GM06990 (cell line): Measurements from ENCODE around the gene VPS37C.

Experiments
- DNase-seq: peaks from one replicate; pipeline ENCODE4 v3.0.0-alpha.2; 2011; ENCODE audit not compliant: insufficient read length; ENCODE audit errors: extremely low read depth
- H3K27me3 ChIP-seq: replicated peaks from 2 replicates; pipeline ENCODE4 v1.6.0; 2011; ENCODE audit warnings: low read length; ENCODE audit not compliant: control insufficient read depth, insufficient read depth
- H3K36me3 ChIP-seq: 2 replicates; pipeline ENCODE4 v1.5.1; 2011; ENCODE audit warnings: low read length; ENCODE audit not compliant: control insufficient read depth, insufficient read depth
- H3K4me3 ChIP-seq: replicated peaks from 2 replicates; pipeline ENCODE4 v1.5.1; 2011; ENCODE audit warnings: low read depth, mild to moderate bottlenecking, control low read depth, low read length
- TF ChIP-seq, protein P1 (sequence below): IDR thresholded peaks from 2 replicates; pipeline ENCODE4 v1.5.1; 2011; ENCODE audit warnings: low read length, control low read depth, mild to moderate bottlenecking, inconsistent platforms; ENCODE audit not compliant: insufficient read depth, poor library complexity, severe bottlenecking

VPS37C gene

DNA sequence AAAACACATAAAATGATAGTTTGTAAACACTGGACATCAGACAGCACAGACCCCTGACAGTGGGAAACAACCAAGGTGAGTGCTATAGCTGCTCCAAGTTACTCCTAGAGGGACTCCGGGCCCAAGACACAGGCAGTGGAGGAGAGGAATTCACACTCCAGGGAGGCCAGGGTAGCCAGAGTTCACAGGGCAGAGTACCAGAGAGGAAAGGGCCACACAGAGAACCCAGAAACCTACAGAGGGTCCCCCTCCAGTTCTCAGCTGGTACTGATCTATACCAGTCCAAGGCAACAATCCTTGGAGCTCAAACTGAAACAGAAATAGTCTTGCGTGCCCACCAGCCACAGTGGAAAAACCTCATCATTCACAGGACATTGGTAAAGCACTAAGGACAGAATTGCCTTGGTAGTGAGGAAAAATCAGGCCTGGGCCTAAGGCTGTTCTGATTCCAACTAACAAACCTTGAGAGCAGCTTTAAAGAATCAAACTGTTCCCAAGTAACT lies 7.6 kb downstream of the VPS37C start:
- peaks cover 2% of the 10 kb centered on the region; the same call in 1 of the 2 replicates for H3K36me3 ChIP-seq
- H3K27me3 ChIP-seq, result no peaks in the 10 kb centered on the region
- DNase-seq, result no peak
- TF ChIP-seq, protein P1, sequence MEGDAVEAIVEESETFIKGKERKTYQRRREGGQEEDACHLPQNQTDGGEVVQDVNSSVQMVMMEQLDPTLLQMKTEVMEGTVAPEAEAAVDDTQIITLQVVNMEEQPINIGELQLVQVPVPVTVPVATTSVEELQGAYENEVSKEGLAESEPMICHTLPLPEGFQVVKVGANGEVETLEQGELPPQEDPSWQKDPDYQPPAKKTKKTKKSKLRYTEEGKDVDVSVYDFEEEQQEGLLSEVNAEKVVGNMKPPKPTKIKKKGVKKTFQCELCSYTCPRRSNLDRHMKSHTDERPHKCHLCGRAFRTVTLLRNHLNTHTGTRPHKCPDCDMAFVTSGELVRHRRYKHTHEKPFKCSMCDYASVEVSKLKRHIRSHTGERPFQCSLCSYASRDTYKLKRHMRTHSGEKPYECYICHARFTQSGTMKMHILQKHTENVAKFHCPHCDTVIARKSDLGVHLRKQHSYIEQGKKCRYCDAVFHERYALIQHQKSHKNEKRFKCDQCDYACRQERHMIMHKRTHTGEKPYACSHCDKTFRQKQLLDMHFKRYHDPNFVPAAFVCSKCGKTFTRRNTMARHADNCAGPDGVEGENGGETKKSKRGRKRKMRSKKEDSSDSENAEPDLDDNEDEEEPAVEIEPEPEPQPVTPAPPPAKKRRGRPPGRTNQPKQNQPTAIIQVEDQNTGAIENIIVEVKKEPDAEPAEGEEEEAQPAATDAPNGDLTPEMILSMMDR, result no peak
- H3K4me3 ChIP-seq, result no peak overlapping the region

DNA sequence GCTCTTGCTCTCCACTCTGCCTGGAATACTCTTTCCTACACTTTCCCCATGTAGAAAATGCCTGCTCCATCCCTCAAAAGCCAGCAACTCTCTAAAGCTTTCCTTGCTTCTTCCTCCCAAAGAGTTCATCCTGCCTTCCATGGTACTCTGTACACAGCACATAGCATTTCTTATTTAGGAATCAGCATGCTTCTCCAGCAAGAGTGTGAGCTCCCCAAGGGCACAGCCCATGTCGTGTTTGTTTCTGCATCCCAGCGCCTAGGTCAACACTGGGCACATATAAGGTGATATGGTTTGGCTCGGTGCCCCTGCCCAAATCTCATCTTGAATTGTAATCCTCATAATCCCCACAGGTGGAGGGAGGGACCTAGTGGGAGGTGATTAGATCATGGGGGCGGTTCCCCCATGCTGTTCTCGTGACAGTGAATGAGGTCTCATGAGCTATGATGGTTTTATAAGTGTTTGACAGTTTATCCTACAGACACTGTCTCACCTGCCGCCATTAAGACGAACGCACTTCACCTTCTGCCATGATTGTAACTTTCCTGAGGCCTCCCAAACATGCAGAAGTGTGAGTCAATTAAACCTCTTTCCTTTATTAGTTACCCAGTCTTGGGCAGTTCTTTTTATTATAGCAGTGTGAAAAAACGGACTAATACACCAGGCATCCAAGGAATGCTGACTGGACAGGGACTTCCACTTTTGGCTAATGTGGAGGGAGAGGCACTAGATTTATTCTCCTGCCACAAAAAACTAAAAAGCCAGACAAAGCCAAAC lies 8.2 kb downstream of the VPS37C start:
- TF ChIP-seq, protein P1, result no peak
- no peak for DNase-seq
- Histone ChIP-seq H3K4me3 (no peak overlapping the region), H3K27me3 (no peaks in the 10 kb centered on the region), H3K36me3 (peaks cover 2% of the 10 kb centered on the region; the same call in 1 of the 2 replicates)

DNA sequence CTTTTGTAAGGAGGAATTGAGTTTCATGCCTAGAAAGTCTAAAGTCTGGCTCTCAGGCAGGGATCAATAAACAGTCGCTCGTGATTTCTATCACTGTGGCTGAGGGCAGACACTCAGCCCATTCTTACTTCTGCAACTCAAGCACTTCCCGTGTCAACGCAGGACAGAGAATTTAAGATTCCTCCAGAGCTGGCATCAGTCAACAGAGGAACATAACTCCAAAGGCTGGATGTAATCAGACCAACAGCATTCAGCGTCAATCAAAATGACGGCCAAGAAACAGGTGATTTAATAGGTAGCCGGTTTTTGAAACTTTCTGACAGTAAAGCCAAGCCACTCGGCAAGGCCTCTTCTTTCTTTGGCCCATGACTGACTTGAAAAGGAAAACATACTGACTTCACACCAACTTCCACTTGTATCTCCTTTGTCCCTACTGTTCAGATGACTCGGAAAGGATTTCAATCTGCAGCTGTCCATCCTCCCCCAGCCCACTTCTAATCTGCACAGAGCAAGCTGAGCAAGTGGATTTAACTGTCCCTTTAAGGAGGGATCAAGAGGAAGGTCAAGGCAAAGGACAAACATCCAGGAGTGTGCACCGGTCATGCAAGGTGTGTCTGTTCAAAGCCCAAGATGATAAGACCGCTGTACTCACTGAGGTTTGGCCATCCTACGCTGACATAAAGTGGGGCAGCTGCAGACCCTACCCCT lies 9.5 kb downstream of the VPS37C start:
- Histone ChIP-seq H3K4me3 (no peak overlapping the region), H3K27me3 (no peaks in the 10 kb centered on the region), H3K36me3 (peaks cover 2% of the 10 kb centered on the region; the same call in 1 of the 2 replicates)
- TF ChIP-seq, protein P1, result no peak
- DNase-seq, result no peak

DNA sequence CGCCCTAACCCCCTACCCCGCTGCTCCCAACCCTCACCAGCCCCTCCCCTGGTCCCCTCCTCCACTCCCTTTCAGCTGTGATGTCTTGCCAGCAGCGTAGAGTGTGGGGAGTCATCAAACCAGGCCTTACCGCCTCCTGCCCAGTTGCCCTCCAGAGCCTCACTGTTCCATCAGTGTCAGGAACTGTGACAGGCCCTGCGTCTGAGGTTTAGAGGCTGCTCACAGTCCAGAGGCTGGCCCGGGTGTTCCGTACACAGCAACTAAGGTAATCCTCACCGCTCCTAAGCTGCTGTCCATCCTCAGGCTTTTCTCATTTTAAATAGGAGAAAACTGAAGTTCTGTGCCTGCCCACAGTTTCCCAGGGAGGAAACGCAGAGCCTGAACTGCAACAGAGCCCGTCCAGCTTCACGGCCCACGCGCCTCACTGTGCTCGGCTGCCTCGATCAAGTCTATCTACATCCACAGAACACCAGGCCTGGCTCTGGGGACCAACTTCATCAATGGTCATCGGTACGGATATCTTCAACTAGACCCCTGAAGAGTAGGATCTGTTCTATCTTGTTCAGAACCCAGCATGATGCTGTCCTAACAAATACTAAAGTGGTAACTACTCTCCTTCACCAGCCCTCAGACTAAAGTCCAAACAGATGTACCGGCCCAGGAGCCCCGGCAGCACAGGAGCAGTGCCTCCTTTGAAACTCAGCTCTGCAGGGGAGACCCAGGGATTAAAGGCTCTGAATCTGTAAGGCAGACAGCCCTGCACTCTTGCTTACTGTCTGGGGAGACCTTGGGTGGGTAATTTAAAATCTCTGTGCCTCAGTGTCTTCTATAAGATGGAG lies 10.3 kb downstream of the VPS37C start:
- Histone ChIP-seq H3K36me3 (peaks cover 2% of the 10 kb centered on the region; the same call in 1 of the 2 replicates), H3K4me3 (no peak overlapping the region), H3K27me3 (no peaks in the 10 kb centered on the region)
- TF ChIP-seq, protein P1, result no peak
- DNase-seq, result no peak

DNA sequence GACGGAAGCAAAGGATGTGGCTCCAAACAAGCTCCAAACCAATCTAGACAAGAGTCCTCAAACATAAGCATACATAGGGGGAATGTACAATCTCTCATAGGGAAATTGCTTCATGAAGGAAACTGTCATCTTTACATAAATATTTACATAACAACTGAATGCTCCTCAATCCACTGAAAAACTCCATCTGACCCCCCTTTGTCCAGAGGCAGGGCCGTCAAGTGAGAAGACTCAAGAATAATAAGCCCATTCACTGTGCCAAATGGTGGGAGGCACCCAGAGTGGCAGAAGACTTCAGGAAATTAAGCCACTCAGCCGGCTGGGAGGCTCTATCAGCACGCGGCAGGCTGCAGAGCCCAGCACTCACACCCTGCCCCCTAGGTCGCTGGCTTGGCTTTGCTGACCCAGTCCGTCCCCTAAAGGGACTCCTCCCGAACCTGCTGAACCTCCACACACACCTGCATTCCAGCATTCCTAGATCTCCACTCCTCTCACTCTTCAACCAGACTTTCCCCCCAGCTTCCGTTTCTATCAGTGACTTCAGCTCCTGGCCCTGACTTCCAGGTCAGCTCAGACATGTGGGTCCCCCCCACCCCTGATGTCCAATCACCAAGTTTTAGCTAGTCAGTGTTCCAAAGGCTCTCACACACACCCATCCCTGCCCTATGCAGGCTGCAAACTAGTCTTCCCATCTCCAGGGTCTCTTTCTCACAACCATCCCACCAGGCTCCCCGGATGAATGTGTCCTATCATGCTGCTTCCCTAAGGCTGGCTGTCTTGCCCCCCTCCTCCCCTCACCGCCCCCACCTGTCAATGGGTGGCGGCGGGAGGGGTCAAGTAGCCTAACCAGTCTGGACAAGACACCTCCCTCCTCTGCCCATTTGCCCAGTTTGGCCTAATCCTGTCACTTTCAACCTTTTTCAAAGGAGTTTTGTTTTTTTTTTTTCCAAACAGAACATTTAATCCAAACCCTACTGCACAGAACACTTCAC lies 11.3 kb downstream of the VPS37C start:
- TF ChIP-seq, protein P1, result no peak
- Histone ChIP-seq H3K36me3 (peaks cover 2% of the 10 kb centered on the region; the same call in 1 of the 2 replicates), H3K27me3 (no peaks in the 10 kb centered on the region), H3K4me3 (no peak overlapping the region)
- DNase-seq, result no peak
